HepG2 (cell line): ENCODE data around the gene SLC35F1. TPM values are rescaled to one million over a fixed set of nuclear protein-coding genes. Genes with fewer than 3 reads are reported as not detected.

Experiments
- ATAC-seq: fragments of 200-7000 bp; cut with Tn5 transposase; 3 replicates; pipeline ENCODE4 v1.9.1; 2020; ENCODE audit warnings: mild to moderate bottlenecking, moderate library complexity
- BruUV-seq: library from RNA; stranded (reverse); fragments of 400-500 nt; replicated peaks from 2 replicates; lab custom pipeline; 2021; lab: Mats Ljungman, UMichigan
- CTCF ChIA-PET: fragments of 300-600 bp; formaldehyde crosslinking; extraction: SDS; loops from one replicate; lab custom pipeline; 2021; ENCODE audit warnings: low total read pairs, inconsistent platforms, low intra/inter-chr PET ratio; lab: Yijun Ruan, JAX
- POLR2A ChIA-PET: fragments of 350-600 bp; sonication (Branson Sonifier 250); formaldehyde crosslinking; loops from one replicate; lab custom pipeline; 2020; ENCODE audit warnings: antibody characterized with exemption, inconsistent platforms; lab: Yijun Ruan, JAX
- DNase-seq: peaks from one replicate; pipeline ENCODE4 v3.0.0-alpha.2; 2015; ENCODE audit warnings: low spot score
- FAIRE-seq: peaks from 3 replicates; lab custom pipeline; 2011; peaks lifted over from hg19 to GRCh38; lab: Jason Lieb, UNC
- H2AFZ ChIP-seq: one replicate; pipeline ENCODE4 v1.6.1; 2011; ENCODE audit warnings: low read length, inconsistent platforms
- H3K27ac ChIP-seq: fragments of 300-600 bp; 3 replicates; pipeline ENCODE4 v1.8.0; 2011; ENCODE audit warnings: mixed run types, mild to moderate bottlenecking, mixed read lengths, low read length, inconsistent platforms; ENCODE audit not compliant: insufficient read depth; ENCODE audit errors: extremely low read length
- H3K27me3 ChIP-seq, 2 experiments: fragments of 200-600 bp in 1 of 2; 2 replicates in 1 of 2; 3 replicates in 1 of 2; pipeline versions ENCODE4 v1.6.0 to v1.8.0; 2011; ENCODE audit warnings: low read length in 2 of 2, mild to moderate bottlenecking in 2 of 2, moderate library complexity in 2 of 2, inconsistent platforms in 1 of 2; ENCODE audit not compliant: insufficient read depth in 2 of 2, control insufficient read depth in 1 of 2
- H3K36me3 ChIP-seq, 2 experiments: fragments of 200-600 bp in 1 of 2; replicated peaks in 1 of 2; 2 replicates in 1 of 2; 3 replicates in 1 of 2; pipeline versions ENCODE4 v1.5.1 to v1.8.0; 2011; ENCODE audit warnings: low read length in 2 of 2, inconsistent platforms in 1 of 2; ENCODE audit not compliant: insufficient read depth in 2 of 2, control insufficient read depth in 1 of 2
- H3K4me1 ChIP-seq: 2 replicates; pipeline ENCODE4 v1.5.1; 2012; ENCODE audit warnings: low read length, inconsistent platforms; ENCODE audit not compliant: insufficient read depth
- H3K4me2 ChIP-seq: 2 replicates; pipeline ENCODE4 v1.6.0; 2011; ENCODE audit warnings: low read depth, low read length, inconsistent platforms
- H3K4me3 ChIP-seq, 3 experiments: fragments of 200-600 bp in 1 of 3; sonication (generic), shearing (Covaris generic) in 1 of 3; replicated peaks in 1 of 3; 2 replicates each; pipeline ENCODE4 v1.5.1; 2011 to 2016; ENCODE audit warnings: low read length in 3 of 3, inconsistent platforms in 2 of 3, low read depth in 2 of 3, mild to moderate bottlenecking in 2 of 3, control low read depth in 1 of 3, mixed read lengths in 1 of 3; ENCODE audit not compliant: insufficient read depth in 1 of 3
- H3K79me2 ChIP-seq: one replicate; pipeline ENCODE4 v1.6.1; 2011; ENCODE audit warnings: low read length, inconsistent platforms; ENCODE audit not compliant: insufficient read depth
- H3K9ac ChIP-seq: 2 replicates; pipeline ENCODE4 v1.6.0; 2011; ENCODE audit warnings: mild to moderate bottlenecking, low read depth, low read length, inconsistent platforms; ENCODE audit not compliant: insufficient read depth
- H3K9me3 ChIP-seq: 2 replicates; pipeline ENCODE4 v1.5.1; 2012; ENCODE audit warnings: mild to moderate bottlenecking, low read length
- H4K20me1 ChIP-seq: 2 replicates; pipeline ENCODE4 v1.6.0; 2011; ENCODE audit warnings: inconsistent platforms, mild to moderate bottlenecking, low read length, moderate library complexity; ENCODE audit not compliant: insufficient read depth
- E2F5 ChIP-seq: sonication (generic); formaldehyde crosslinking; conservative IDR thresholded peaks from 2 replicates; pipeline ENCODE4 v1.4.0; 2020; ENCODE audit warnings: missing genetic modification reagents
- ETS1 ChIP-seq: sonication (generic); formaldehyde crosslinking; IDR thresholded peaks from 2 replicates; pipeline ENCODE4 v1.4.0; 2020; ENCODE audit warnings: missing genetic modification reagents
- HHEX ChIP-seq: IDR thresholded peaks from 2 replicates; pipeline ENCODE4 v1.6.1; 2016; ENCODE audit warnings: control low read depth
- POLR2A ChIP-seq, 2 experiments: IDR thresholded peaks; 2 replicates each; pipeline ENCODE4 v1.6.1; 2011; ENCODE audit warnings: low read depth in 2 of 2, low read length in 2 of 2, mild to moderate bottlenecking in 1 of 2, moderate library complexity in 1 of 2; ENCODE audit not compliant: insufficient read depth in 1 of 2
- PRDM10 ChIP-seq: sonication (generic); formaldehyde crosslinking; IDR thresholded peaks from 2 replicates; pipeline ENCODE4 v1.4.0; 2020; ENCODE audit warnings: low read depth, missing genetic modification reagents
- PTBP1 ChIP-seq: fragments of 200-400 bp; formaldehyde crosslinking; IDR thresholded peaks from 2 replicates; pipeline ENCODE4 v1.6.1; 2018; ENCODE audit warnings: low read length, low read depth; ENCODE audit not compliant: poor library complexity, severe bottlenecking
- ZNF430 ChIP-seq: sonication (generic); formaldehyde crosslinking; IDR thresholded peaks from 2 replicates; pipeline ENCODE4 v1.9.0; 2021; ENCODE audit warnings: mild to moderate bottlenecking, missing genetic modification reagents
- ZNF687 ChIP-seq: sonication (generic); formaldehyde crosslinking; IDR thresholded peaks from 2 replicates; pipeline ENCODE4 v1.5.1; 2020; ENCODE audit warnings: mild to moderate bottlenecking, missing genetic modification reagents, moderate library complexity
- ZNF766 ChIP-seq: sonication (generic); formaldehyde crosslinking; IDR thresholded peaks from 2 replicates; pipeline ENCODE4 v1.5.0; 2020; ENCODE audit warnings: missing genetic modification reagents, borderline replicate concordance
- ZNF776 ChIP-seq: sonication (generic); formaldehyde crosslinking; IDR thresholded peaks from 2 replicates; pipeline ENCODE4 v1.4.0; 2020; ENCODE audit warnings: mild to moderate bottlenecking, missing genetic modification reagents
- WGBS: methylation state at CpG from one replicate; pipeline ENCODE4 v1.1.6; 2017; ENCODE audit warnings: low lambda C conversion rate; 5-methylcytosine and 5-hydroxymethylcytosine counted together
- in situ Hi-C: cut with HindIII; loops from 2 replicates; pipeline ENCODE4 v1.10.0; 2017; ENCODE audit warnings: low pct_unique_long_range_greater_than_20kb; ENCODE audit not compliant: extremely low pct_ligation_motif_present
- intact Hi-C: fragments of 100-400 bp; cut with micrococcal nuclease; formaldehyde crosslinking; loops from one replicate; pipeline ENCODE4 v1.10.0; 2022; ENCODE audit not compliant: unreplicated experiment
- polyA plus RNA-seq, 8 experiments: library from polyadenylated mRNA; depleted of rRNA in 3 of 8; stranded (reverse) in 7 of 8; unstranded in 1 of 8; fragments of >200 nt; fragmentation: Illumina TruSeq in 4 of 8; extraction: Trizol in 4 of 8; gene quantifications; 2 replicates each; pipeline versions ENCODE4 v1.2.1 to v1.2.3, GENCODE V29; 2011 to 2016; ENCODE audit warnings: low read depth in 4 of 8, missing spikeins in 1 of 8, mixed read lengths in 1 of 8; ENCODE audit not compliant: insufficient read depth in 1 of 8
- total RNA-seq, 5 experiments: library from RNA; depleted of rRNA; stranded (reverse); fragments of >200 nt; fragmentation: Illumina TruSeq; extraction: Trizol; gene quantifications; 2 replicates each; pipeline ENCODE4 v1.2.3, GENCODE V29; 2016; ENCODE audit warnings: low read depth in 1 of 5
- TF ChIP-seq, protein P1 (sequence below): sonication (generic); formaldehyde crosslinking; IDR thresholded peaks from 2 replicates; pipeline ENCODE4 v1.5.0; 2020; ENCODE audit warnings: missing genetic modification reagents
- TF ChIP-seq, protein P2 (sequence below): sonication (generic); formaldehyde crosslinking; IDR thresholded peaks from 2 replicates; pipeline ENCODE4 v1.8.1; 2023; ENCODE audit warnings: mild to moderate bottlenecking, missing genetic modification reagents

The SLC35F1 gene
- total and polyA plus RNA-seq, 2 of the 13 experiments (the other 11 are each of a cell fraction or from before 2014, with no cell fraction given) = 0.01 TPM; not detected in 1

DNA sequence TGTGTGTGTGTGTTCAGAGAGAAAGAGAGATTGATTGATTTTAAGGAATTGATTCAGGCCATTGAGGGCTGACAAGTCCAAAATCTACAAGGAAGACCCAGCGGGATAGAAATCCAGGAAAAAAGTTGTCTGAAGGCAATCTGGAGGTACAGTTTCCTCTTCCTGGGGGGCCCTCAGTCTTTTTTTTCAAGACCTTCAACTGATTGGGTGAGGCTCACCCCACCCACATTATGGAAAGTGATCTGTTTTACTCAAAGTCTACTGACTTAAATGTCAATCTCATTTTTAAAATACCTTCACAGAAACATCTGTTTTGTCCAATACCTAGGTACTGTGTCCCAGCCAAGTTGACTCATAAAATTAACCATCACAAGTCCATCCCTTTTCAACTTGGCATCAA, 398.0 kb downstream of the SLC35F1 start:
- CTCF ChIA-PET = no interaction called here
- in situ Hi-C loops = no loop called here
- Histone ChIP-seq H2AFZ (no peak overlapping the region), H3K27ac (no peak overlapping the region), H3K36me3 (no peaks in the 10 kb centered on the region), H3K4me3 (no peak overlapping the region), H3K27me3 (no peaks in the 10 kb centered on the region; a peak in 1 of 5 replicates), H3K9me3 (no peaks in the 10 kb centered on the region), H3K9ac (no peak overlapping the region), H4K20me1 (no peaks in the 10 kb centered on the region), H3K4me1 (no peaks in the 10 kb centered on the region), H3K79me2 (no peaks in the 10 kb centered on the region), H3K4me2 (no peak overlapping the region)
- intact Hi-C loops = no loop called here
- FAIRE-seq (no peak), ATAC-seq (no peak), DNase-seq (no peak)
- no TSS peak for BruUV-seq
- POLR2A ChIA-PET = no interaction called here
- WGBS = 30% methylated on average over 1 of the region's 1 CpG
- TF ChIP-seq ZNF430 (CRISPR knock-in tag) = no peak
- no peak for TF ChIP-seq PRDM10 (CRISPR knock-in tag)
- no peak for TF ChIP-seq PTBP1
- no peak for TF ChIP-seq POLR2A (IDR thresholded peaks at IDR 0.05; ENCODE audit: insufficient read depth in 1 of 2, low read depth in 2 of 2, low read length in 2 of 2)
- TF ChIP-seq, protein P1, sequence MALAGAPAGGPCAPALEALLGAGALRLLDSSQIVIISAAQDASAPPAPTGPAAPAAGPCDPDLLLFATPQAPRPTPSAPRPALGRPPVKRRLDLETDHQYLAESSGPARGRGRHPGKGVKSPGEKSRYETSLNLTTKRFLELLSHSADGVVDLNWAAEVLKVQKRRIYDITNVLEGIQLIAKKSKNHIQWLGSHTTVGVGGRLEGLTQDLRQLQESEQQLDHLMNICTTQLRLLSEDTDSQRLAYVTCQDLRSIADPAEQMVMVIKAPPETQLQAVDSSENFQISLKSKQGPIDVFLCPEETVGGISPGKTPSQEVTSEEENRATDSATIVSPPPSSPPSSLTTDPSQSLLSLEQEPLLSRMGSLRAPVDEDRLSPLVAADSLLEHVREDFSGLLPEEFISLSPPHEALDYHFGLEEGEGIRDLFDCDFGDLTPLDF (CRISPR knock-in tag) = no peak
- no peak for TF ChIP-seq E2F5 (CRISPR knock-in tag)
- no peak for TF ChIP-seq ETS1 (CRISPR knock-in tag)
- TF ChIP-seq, protein P2, sequence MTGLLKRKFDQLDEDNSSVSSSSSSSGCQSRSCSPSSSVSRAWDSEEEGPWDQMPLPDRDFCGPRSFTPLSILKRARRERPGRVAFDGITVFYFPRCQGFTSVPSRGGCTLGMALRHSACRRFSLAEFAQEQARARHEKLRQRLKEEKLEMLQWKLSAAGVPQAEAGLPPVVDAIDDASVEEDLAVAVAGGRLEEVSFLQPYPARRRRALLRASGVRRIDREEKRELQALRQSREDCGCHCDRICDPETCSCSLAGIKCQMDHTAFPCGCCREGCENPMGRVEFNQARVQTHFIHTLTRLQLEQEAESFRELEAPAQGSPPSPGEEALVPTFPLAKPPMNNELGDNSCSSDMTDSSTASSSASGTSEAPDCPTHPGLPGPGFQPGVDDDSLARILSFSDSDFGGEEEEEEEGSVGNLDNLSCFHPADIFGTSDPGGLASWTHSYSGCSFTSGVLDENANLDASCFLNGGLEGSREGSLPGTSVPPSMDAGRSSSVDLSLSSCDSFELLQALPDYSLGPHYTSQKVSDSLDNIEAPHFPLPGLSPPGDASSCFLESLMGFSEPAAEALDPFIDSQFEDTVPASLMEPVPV (CRISPR knock-in tag) = no peak
- TF ChIP-seq ZNF776 (CRISPR knock-in tag) = no peak
- TF ChIP-seq ZNF766 (CRISPR knock-in tag) = no peak
- TF ChIP-seq ZNF687 (CRISPR knock-in tag) = no peak
- TF ChIP-seq HHEX = no peak
